ENCODE data around the gene ARL5A. TPM values are rescaled to one million over a fixed set of nuclear protein-coding genes. Genes with fewer than 3 reads are reported as not detected.

ARL5A gene
- total RNA-seq, 6 experiments from 2014 or later = 20.0 to 33.3 (median 22.4) TPM

GRCh38 chr2:151861174-151861573, 33.0 kb upstream of the ARL5A start:
- TF ChIP-seq, protein P1, sequence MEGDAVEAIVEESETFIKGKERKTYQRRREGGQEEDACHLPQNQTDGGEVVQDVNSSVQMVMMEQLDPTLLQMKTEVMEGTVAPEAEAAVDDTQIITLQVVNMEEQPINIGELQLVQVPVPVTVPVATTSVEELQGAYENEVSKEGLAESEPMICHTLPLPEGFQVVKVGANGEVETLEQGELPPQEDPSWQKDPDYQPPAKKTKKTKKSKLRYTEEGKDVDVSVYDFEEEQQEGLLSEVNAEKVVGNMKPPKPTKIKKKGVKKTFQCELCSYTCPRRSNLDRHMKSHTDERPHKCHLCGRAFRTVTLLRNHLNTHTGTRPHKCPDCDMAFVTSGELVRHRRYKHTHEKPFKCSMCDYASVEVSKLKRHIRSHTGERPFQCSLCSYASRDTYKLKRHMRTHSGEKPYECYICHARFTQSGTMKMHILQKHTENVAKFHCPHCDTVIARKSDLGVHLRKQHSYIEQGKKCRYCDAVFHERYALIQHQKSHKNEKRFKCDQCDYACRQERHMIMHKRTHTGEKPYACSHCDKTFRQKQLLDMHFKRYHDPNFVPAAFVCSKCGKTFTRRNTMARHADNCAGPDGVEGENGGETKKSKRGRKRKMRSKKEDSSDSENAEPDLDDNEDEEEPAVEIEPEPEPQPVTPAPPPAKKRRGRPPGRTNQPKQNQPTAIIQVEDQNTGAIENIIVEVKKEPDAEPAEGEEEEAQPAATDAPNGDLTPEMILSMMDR (IDR thresholded peaks at IDR 0.05) = no peak
- TF ChIP-seq POLR2A (IDR thresholded peaks at IDR 0.05) = no peak
- no peaks in the 10 kb centered on the region for H3K4me1 ChIP-seq
- ATAC-seq = no peak
- H3K9me3 ChIP-seq = no peaks in the 10 kb centered on the region
- intact Hi-C loops (cut with DNase I) = no loop called here
- no peak for DNase-seq
- no peak overlapping the region for H3K27ac ChIP-seq
- H3K36me3 ChIP-seq = no peaks in the 10 kb centered on the region
- H3K27me3 ChIP-seq = no peaks in the 10 kb centered on the region
- no peak overlapping the region for H3K4me3 ChIP-seq
- 83% methylated on average over 3 of the region's 4 CpGs for WGBS (ENCODE audit: insufficient coverage, low coverage, low lambda C conversion rate, missing lambda C conversion rate)

DNA sequence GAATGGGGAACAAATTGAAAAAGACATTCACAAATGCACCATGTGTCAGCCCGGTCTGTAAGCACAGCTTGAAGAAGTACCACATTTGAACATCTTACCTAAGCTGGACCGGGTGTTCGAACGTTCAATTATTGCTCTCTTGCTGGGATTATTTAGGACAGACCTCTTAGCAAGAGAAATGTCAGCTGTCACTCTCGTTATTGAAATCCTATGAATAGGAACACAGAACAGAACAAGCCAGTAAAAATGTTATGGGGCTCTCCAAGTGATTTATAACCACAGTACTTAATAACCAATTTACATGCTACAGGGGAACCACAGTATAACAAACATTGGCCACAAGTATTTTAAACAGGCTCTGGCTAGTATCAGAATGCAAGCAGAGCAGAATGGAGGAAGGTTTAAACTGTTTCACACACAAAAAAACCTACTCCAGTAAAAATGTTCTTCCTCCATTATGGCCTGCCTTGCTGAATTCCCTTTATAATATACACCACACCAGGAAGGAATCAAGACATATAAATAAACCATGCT, 32.5 kb upstream of the ARL5A start:
- DNase-seq (no peak), ATAC-seq (no peak)
- no peaks in the 10 kb centered on the region for H3K36me3 ChIP-seq
- TF ChIP-seq, protein P1 (IDR thresholded peaks at IDR 0.05) = no peak
- TF ChIP-seq POLR2A (IDR thresholded peaks at IDR 0.05) = no peak
- H3K9me3 ChIP-seq = no peaks in the 10 kb centered on the region
- WGBS (ENCODE audit: insufficient coverage, low coverage, low lambda C conversion rate, missing lambda C conversion rate) = 77% methylated on average over 5 of the region's 5 CpGs
- no peak overlapping the region for H3K4me3 ChIP-seq
- H3K4me1 ChIP-seq = no peaks in the 10 kb centered on the region
- intact Hi-C loops (cut with DNase I) = no loop called here
- H3K27ac ChIP-seq = no peak overlapping the region
- H3K27me3 ChIP-seq = no peaks in the 10 kb centered on the region

- no peak overlapping the region for H3K4me3 ChIP-seq
- no peaks in the 10 kb centered on the region for H3K9me3 ChIP-seq
- intact Hi-C loops (cut with DNase I) = no loop called here
- TF ChIP-seq, protein P1 (IDR thresholded peaks at IDR 0.05) = no peak
- TF ChIP-seq POLR2A (IDR thresholded peaks at IDR 0.05) = no peak
- DNase-seq (no peak), ATAC-seq (no peak)
- H3K36me3 ChIP-seq = no peaks in the 10 kb centered on the region
- 63% methylated on average over 4 of the region's 4 CpGs for WGBS (ENCODE audit: insufficient coverage, low coverage, low lambda C conversion rate, missing lambda C conversion rate)
- no peaks in the 10 kb centered on the region for H3K4me1 ChIP-seq
- H3K27ac ChIP-seq = no peak overlapping the region
- H3K27me3 ChIP-seq = no peaks in the 10 kb centered on the region
Measured at GRCh38 chr2:151860210-151860609, 32.0 kb upstream of the ARL5A start.

DNA sequence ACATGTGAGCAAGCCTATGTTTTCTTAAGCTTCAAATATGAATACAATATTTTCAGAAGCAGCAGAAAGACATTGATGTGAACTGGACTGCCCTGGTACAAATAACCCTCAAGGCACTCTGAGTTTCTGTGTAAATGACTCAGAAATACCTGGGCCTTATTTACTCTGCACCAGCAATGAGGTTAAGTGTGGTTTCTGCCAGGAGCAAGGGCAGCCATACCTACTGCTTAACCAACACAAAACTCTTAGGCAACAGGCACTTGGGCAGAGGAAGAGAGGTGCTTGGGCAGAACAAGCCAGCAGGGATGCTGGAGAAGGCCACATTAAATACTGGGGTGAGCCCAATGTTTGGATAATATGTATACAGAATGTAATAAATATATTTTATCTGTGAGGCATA, 29.4 kb upstream of the ARL5A start:
- TF ChIP-seq, protein P1 (IDR thresholded peaks at IDR 0.05) = no peak
- TF ChIP-seq POLR2A (IDR thresholded peaks at IDR 0.05) = no peak
- no peak for ATAC-seq
- H3K9me3 ChIP-seq = no peaks in the 10 kb centered on the region
- H3K27me3 ChIP-seq = no peaks in the 10 kb centered on the region
- H3K4me3 ChIP-seq = no peak overlapping the region
- intact Hi-C loops (cut with DNase I) = no loop called here
- H3K27ac ChIP-seq = no peak overlapping the region
- no peaks in the 10 kb centered on the region for H3K36me3 ChIP-seq
- no peaks in the 10 kb centered on the region for H3K4me1 ChIP-seq
- DNase-seq = no peak

DNA sequence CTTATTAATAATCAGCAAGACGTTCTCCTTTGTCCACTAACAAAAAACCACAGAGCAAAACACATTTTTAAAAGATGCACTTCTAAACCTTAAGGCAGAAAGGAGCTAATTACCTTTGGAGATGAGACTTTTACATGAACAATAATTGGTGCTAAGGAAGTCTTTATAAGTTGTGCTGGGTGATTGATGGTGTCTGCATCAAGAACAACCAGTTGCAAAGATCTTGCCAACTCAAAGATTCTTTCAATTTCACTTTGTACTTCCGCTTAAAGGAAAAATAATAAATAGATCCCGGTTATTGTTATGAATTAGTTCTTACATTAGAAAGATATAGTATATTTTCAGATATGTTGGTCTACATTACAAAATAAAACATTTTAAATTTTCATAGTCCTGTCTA, 26.9 kb upstream of the ARL5A start:
- Histone ChIP-seq H3K9me3 (no peaks in the 10 kb centered on the region), H3K27ac (no peak overlapping the region), H3K36me3 (no peaks in the 10 kb centered on the region), H3K4me3 (no peak overlapping the region), H3K4me1 (no peaks in the 10 kb centered on the region), H3K27me3 (no peaks in the 10 kb centered on the region)
- intact Hi-C loops (cut with DNase I) = no loop called here
- 74% methylated on average over 3 of the region's 3 CpGs for WGBS (ENCODE audit: insufficient coverage, low coverage, low lambda C conversion rate, missing lambda C conversion rate)
- ATAC-seq (no peak), DNase-seq (no peak)
- TF ChIP-seq, protein P1 (IDR thresholded peaks at IDR 0.05) = no peak
- TF ChIP-seq POLR2A (IDR thresholded peaks at IDR 0.05) = no peak
